Smooth muscle cell (in vitro differentiated cells): ENCODE data around the gene PLD2. TPM values are rescaled to one million over a fixed set of nuclear protein-coding genes. Genes with fewer than 3 reads are reported as not detected.

Source experiments
- DNase-seq: peaks from one replicate; lab custom pipeline; 2025; ENCODE audit not compliant: unreplicated experiment; lab: John Stamatoyannopoulos, UW
- H2AFZ ChIP-seq: fragments of 200-600 bp; sonication (generic); 2 replicates; pipeline ENCODE4 v1.6.0; 2016; ENCODE audit warnings: antibody characterized with exemption, low read depth, mild to moderate bottlenecking
- H3F3A ChIP-seq: fragments of 200-600 bp; sonication (generic); 2 replicates; pipeline ENCODE4 v1.6.0; 2017; ENCODE audit warnings: antibody characterized with exemption, low read depth
- H3K27ac ChIP-seq: fragments of 200-600 bp; sonication (generic); 2 replicates; pipeline ENCODE4 v1.5.1; 2016; ENCODE audit warnings: low read depth, mild to moderate bottlenecking
- H3K27me3 ChIP-seq: fragments of 200-600 bp; sonication (generic); 2 replicates; pipeline ENCODE4 v1.6.1; 2016; ENCODE audit warnings: low read depth, mild to moderate bottlenecking
- H3K36me3 ChIP-seq: fragments of 200-600 bp; sonication (generic); 2 replicates; pipeline ENCODE4 v1.5.1; 2016; ENCODE audit warnings: low read depth
- H3K4me1 ChIP-seq: fragments of 200-600 bp; sonication (generic); 2 replicates; pipeline ENCODE4 v1.5.1; 2016; ENCODE audit warnings: low read depth
- H3K4me2 ChIP-seq: fragments of 200-600 bp; sonication (generic); 2 replicates; pipeline ENCODE4 v1.6.0; 2016; ENCODE audit warnings: mild to moderate bottlenecking
- H3K4me3 ChIP-seq: fragments of 200-600 bp; sonication (generic); 2 replicates; pipeline ENCODE4 v1.5.1; 2016; ENCODE audit warnings: mild to moderate bottlenecking
- H3K79me2 ChIP-seq: fragments of 200-600 bp; sonication (generic); 2 replicates; pipeline ENCODE4 v1.6.0; 2016; ENCODE audit warnings: low read depth, mild to moderate bottlenecking
- H3K9ac ChIP-seq: fragments of 200-600 bp; sonication (generic); 2 replicates; pipeline ENCODE4 v1.6.0; 2016; ENCODE audit warnings: low read depth
- H3K9me3 ChIP-seq: fragments of 200-600 bp; sonication (generic); replicated peaks from 2 replicates; pipeline ENCODE4 v1.5.1; 2016; ENCODE audit warnings: low read depth
- H4K20me1 ChIP-seq: fragments of 200-600 bp; sonication (generic); 2 replicates; pipeline ENCODE4 v1.6.0; 2016; ENCODE audit warnings: low read depth
- WGBS: methylation state at CpG from one replicate; pipeline ENCODE4 v1.1.7; 2016; ENCODE audit warnings: low lambda C conversion rate; 5-methylcytosine and 5-hydroxymethylcytosine counted together
- polyA plus RNA-seq: library from polyadenylated mRNA; unstranded; fragments of >200 nt; fragmentation: Nextera tagmentation; extraction: Ambion mirVana; gene quantifications from 2 replicates; pipeline ENCODE4 v1.2.1, GENCODE V29; 2016
- total RNA-seq: library from RNA; depleted of rRNA; stranded (reverse); fragments of >200 nt; gene quantifications from 2 replicates; pipeline ENCODE4 v1.2.3, GENCODE V29; 2014
- TF ChIP-seq, protein P1 (sequence below): fragments of 200-600 bp; sonication (generic); IDR thresholded peaks from 2 replicates; pipeline ENCODE4 v1.5.1; 2017; ENCODE audit warnings: borderline replicate concordance, mild to moderate bottlenecking, antibody characterized with exemption; ENCODE audit not compliant: insufficient read depth, poor library complexity, severe bottlenecking

PLD2 gene
- total and polyA plus RNA-seq, 2 experiments from 2014 or later = 9.9 to 20.3 TPM

DNA sequence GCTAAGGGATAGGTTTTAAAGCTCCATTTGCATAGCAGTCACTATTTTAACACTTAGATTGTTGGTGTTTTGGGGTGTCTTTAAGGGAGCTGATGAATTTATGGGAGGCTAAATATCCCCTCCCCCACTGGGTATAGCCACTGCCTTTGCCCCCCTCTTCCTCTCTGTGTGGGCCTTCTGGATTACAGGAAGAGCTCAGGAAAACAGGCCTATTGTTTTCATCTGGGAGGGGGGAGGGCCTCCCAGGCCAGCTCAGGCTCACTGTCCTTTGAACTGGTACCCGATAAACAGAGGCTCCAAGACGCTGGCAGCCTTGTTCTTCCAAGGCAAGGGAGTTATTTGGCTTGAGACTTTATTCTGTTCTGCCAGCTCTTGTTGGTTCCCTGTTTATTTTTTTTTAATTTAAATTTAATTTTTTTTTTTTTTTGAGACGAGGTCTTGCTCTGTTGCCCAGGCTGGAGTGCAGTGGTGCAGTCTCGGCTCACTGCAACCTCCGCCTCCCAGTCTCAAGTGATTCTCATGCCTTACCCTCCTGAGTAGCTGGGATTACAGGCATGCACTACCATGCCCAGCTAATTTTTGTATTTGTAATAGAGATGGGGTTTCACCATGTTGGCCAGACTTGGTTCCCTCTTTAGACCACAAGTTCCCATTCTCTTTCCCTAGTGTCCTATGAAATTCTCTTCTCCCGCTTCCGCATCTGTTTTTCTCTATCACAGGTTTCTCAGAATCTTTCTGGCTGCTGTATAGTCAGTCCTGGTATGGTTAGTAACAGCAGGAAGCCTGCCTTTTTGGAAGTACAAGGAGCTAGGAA lies 51.3 kb downstream of the PLD2 start:
- Histone ChIP-seq H3K9ac (no peak overlapping the region), H3F3A (no peaks in the 10 kb centered on the region), H3K27me3 (no peaks in the 10 kb centered on the region), H3K9me3 (no peaks in the 10 kb centered on the region), H3K4me3 (no peak overlapping the region), H3K4me1 (peaks cover 25% of the 10 kb centered on the region), H3K27ac (peak overlapping the region; percentile 71), H4K20me1 (peaks cover 53% of the 10 kb centered on the region), H3K4me2 (peak overlapping the region; percentile 40), H3K36me3 (no peaks in the 10 kb centered on the region), H3K79me2 (peaks cover 31% of the 10 kb centered on the region), H2AFZ (no peak overlapping the region)
- TF ChIP-seq, protein P1, sequence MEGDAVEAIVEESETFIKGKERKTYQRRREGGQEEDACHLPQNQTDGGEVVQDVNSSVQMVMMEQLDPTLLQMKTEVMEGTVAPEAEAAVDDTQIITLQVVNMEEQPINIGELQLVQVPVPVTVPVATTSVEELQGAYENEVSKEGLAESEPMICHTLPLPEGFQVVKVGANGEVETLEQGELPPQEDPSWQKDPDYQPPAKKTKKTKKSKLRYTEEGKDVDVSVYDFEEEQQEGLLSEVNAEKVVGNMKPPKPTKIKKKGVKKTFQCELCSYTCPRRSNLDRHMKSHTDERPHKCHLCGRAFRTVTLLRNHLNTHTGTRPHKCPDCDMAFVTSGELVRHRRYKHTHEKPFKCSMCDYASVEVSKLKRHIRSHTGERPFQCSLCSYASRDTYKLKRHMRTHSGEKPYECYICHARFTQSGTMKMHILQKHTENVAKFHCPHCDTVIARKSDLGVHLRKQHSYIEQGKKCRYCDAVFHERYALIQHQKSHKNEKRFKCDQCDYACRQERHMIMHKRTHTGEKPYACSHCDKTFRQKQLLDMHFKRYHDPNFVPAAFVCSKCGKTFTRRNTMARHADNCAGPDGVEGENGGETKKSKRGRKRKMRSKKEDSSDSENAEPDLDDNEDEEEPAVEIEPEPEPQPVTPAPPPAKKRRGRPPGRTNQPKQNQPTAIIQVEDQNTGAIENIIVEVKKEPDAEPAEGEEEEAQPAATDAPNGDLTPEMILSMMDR = no peak
- no peak for DNase-seq
- 65% methylated on average over 7 of the region's 7 CpGs for WGBS

- no peak overlapping the region for H3K9ac ChIP-seq
- H3K79me2 ChIP-seq = peaks cover 31% of the 10 kb centered on the region
- H3K4me2 ChIP-seq = no peak overlapping the region
- 41% methylated on average over 2 of the region's 5 CpGs for WGBS
- H3K9me3 ChIP-seq = no peaks in the 10 kb centered on the region
- H3K27me3 ChIP-seq = no peaks in the 10 kb centered on the region
- no peaks in the 10 kb centered on the region for H3F3A ChIP-seq
- no peaks in the 10 kb centered on the region for H3K36me3 ChIP-seq
- H3K27ac ChIP-seq = peak overlapping the region; percentile 71
- no peak overlapping the region for H3K4me3 ChIP-seq
- peaks cover 50% of the 10 kb centered on the region for H4K20me1 ChIP-seq
- peaks cover 23% of the 10 kb centered on the region for H3K4me1 ChIP-seq
- DNase-seq = no peak
- TF ChIP-seq, protein P1 = no peak
- no peak overlapping the region for H2AFZ ChIP-seq
Observed at GRCh38 chr17:4858882-4859260, 51.9 kb downstream of the PLD2 start.

DNA sequence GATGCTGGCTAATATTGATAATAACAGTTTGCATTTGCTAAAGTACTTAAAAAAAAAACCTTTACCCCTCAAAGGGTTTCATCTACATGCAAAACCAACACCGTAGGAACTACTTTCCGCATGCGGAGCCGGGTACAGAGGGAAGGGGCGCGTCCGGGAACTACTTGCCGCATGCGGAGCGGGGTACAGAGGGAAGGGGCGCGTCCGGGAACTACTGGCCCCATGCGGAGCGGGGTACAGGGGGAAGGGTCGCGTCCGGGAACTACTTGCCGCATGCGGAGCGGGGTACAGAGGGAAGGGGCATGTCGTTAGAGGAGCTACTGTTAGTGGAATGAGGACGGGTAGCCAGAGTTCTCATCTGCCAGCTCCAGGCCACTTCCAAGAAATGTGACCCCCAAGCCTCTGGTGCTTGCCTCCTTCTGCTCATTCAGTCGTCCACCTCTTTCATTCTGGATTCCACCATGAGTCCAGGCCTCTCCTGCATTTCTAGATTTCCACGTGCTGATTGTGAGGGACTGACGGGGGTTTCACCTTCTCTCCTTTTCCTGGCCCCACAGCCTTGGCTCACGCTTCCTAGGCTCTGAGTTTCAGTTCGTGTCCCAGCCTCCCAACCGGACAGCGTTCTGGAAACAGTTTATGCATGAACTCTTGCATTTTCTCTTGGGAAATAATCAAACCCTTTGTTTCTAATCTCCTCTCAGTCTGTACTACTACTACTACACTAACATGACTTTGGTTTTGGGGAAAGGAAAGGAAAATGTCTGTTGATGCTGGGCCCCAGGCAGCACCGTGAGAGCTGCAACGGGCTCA lies 53.1 kb downstream of the PLD2 start:
- H3K36me3 ChIP-seq = no peaks in the 10 kb centered on the region
- H3K4me3 ChIP-seq = no peak overlapping the region
- H3K9me3 ChIP-seq = no peaks in the 10 kb centered on the region
- DNase-seq = no peak
- no peaks in the 10 kb centered on the region for H3K27me3 ChIP-seq
- peaks cover 46% of the 10 kb centered on the region for H4K20me1 ChIP-seq
- H2AFZ ChIP-seq = no peak overlapping the region
- TF ChIP-seq, protein P1 = no peak
- no peak overlapping the region for H3K9ac ChIP-seq
- no peak overlapping the region for H3K4me2 ChIP-seq
- no peaks in the 10 kb centered on the region for H3F3A ChIP-seq
- WGBS = 89% methylated on average over 32 of the region's 32 CpGs
- H3K4me1 ChIP-seq = peaks cover 20% of the 10 kb centered on the region
- H3K27ac ChIP-seq = peak overlapping the region; percentile 24
- peaks cover 31% of the 10 kb centered on the region for H3K79me2 ChIP-seq
